HepG2 (cell line): ENCODE data around the gene CGNL1. TPM values are rescaled to one million over a fixed set of nuclear protein-coding genes. Genes with fewer than 3 reads are reported as not detected.

Source experiments
- ARNT ChIP-seq: fragments of 450-650 bp; IDR thresholded peaks from 2 replicates; pipeline ENCODE4 v1.6.1; 2017
- CENPT ChIP-seq: sonication (generic); formaldehyde crosslinking; IDR thresholded peaks from 2 replicates; pipeline ENCODE4 v1.8.0; 2022; ENCODE audit warnings: low read depth, mild to moderate bottlenecking, moderate library complexity, missing genetic modification reagents
- DNMT3B ChIP-seq: conservative IDR thresholded peaks from 2 replicates; pipeline ENCODE4 v1.6.1; 2016; ENCODE audit warnings: missing biosample characterization, control low read depth
- FOXC1 ChIP-seq: sonication (generic); formaldehyde crosslinking; IDR thresholded peaks from 2 replicates; pipeline ENCODE4 v1.8.0; 2022; ENCODE audit warnings: mild to moderate bottlenecking, missing genetic modification reagents, borderline replicate concordance
- FOXM1 ChIP-seq: sonication (generic); formaldehyde crosslinking; IDR thresholded peaks from 2 replicates; pipeline ENCODE4 v1.5.0; 2020; ENCODE audit warnings: missing genetic modification reagents
- HES4 ChIP-seq: sonication (generic); formaldehyde crosslinking; IDR thresholded peaks from 2 replicates; pipeline ENCODE4 v1.9.0; 2021; ENCODE audit warnings: mild to moderate bottlenecking, missing genetic modification reagents, borderline replicate concordance
- HMGXB4 ChIP-seq, 2 experiments: sonication (generic) in 1 of 2; formaldehyde crosslinking in 1 of 2; IDR thresholded peaks; 2 replicates each; pipeline versions ENCODE4 v1.4.0 to v1.6.1; 2018 to 2020; ENCODE audit warnings: missing genetic modification reagents in 2 of 2, borderline replicate concordance in 1 of 2, low read depth in 1 of 2, mild to moderate bottlenecking in 1 of 2, missing biosample characterization in 1 of 2
- ISX ChIP-seq: sonication (generic); formaldehyde crosslinking; conservative IDR thresholded peaks from 2 replicates; pipeline ENCODE4 v1.5.0; 2020; ENCODE audit warnings: missing genetic modification reagents
- PHF21A ChIP-seq: sonication (generic); formaldehyde crosslinking; IDR thresholded peaks from 2 replicates; pipeline ENCODE4 v1.5.0; 2020; ENCODE audit warnings: mild to moderate bottlenecking, missing genetic modification reagents
- SRF ChIP-seq: IDR thresholded peaks from 2 replicates; pipeline ENCODE4 v1.6.1; 2011; ENCODE audit warnings: mild to moderate bottlenecking, low read depth, low read length, moderate library complexity
- U2AF2 ChIP-seq: fragments of 200-400 bp; formaldehyde crosslinking; IDR thresholded peaks from 2 replicates; pipeline ENCODE4 v1.6.1; 2017; ENCODE audit warnings: low read depth, mild to moderate bottlenecking, low read length
- ZKSCAN8 ChIP-seq: IDR thresholded peaks from 2 replicates; pipeline ENCODE4 v1.6.1; 2016; ENCODE audit warnings: borderline replicate concordance, missing genetic modification reagents, missing compliant biosample characterization
- ZNF296 ChIP-seq: sonication (generic); formaldehyde crosslinking; conservative IDR thresholded peaks from 2 replicates; pipeline ENCODE4 v1.5.0; 2020; ENCODE audit warnings: mild to moderate bottlenecking, missing genetic modification reagents
- ZNF354B ChIP-seq: sonication (generic); formaldehyde crosslinking; IDR thresholded peaks from 2 replicates; pipeline ENCODE4 v1.8.0; 2022; ENCODE audit warnings: mild to moderate bottlenecking, missing genetic modification reagents
- ZNF446 ChIP-seq: sonication (generic); formaldehyde crosslinking; IDR thresholded peaks from 2 replicates; pipeline ENCODE4 v1.5.0; 2020; ENCODE audit warnings: mild to moderate bottlenecking, missing genetic modification reagents
- ZNF484 ChIP-seq: sonication (generic); formaldehyde crosslinking; IDR thresholded peaks from 2 replicates; pipeline ENCODE4 v1.5.1; 2020; ENCODE audit warnings: mild to moderate bottlenecking, low read depth, missing genetic modification reagents, borderline replicate concordance
- ZNF574 ChIP-seq: sonication (generic); formaldehyde crosslinking; IDR thresholded peaks from 2 replicates; pipeline ENCODE4 v1.4.0; 2020; ENCODE audit warnings: missing genetic modification reagents
- ZNF83 ChIP-seq: sonication (generic); formaldehyde crosslinking; IDR thresholded peaks from 2 replicates; pipeline ENCODE4 v1.4.0; 2020; ENCODE audit warnings: missing genetic modification reagents, mild to moderate bottlenecking, borderline replicate concordance
- ZSCAN30 ChIP-seq: sonication (generic); formaldehyde crosslinking; IDR thresholded peaks from 2 replicates; pipeline ENCODE4 v1.5.0; 2020; ENCODE audit warnings: mild to moderate bottlenecking, missing genetic modification reagents
- polyA plus RNA-seq, 8 experiments: library from polyadenylated mRNA; depleted of rRNA in 3 of 8; stranded (reverse) in 7 of 8; unstranded in 1 of 8; fragments of >200 nt; fragmentation: Illumina TruSeq in 4 of 8; extraction: Trizol in 4 of 8; gene quantifications; 2 replicates each; pipeline versions ENCODE4 v1.2.1 to v1.2.3, GENCODE V29; 2011 to 2016; ENCODE audit warnings: low read depth in 4 of 8, missing spikeins in 1 of 8, mixed read lengths in 1 of 8; ENCODE audit not compliant: insufficient read depth in 1 of 8
- total RNA-seq, 5 experiments: library from RNA; depleted of rRNA; stranded (reverse); fragments of >200 nt; fragmentation: Illumina TruSeq; extraction: Trizol; gene quantifications; 2 replicates each; pipeline ENCODE4 v1.2.3, GENCODE V29; 2016; ENCODE audit warnings: low read depth in 1 of 5
- TF ChIP-seq, protein P1 (sequence below): sonication (generic); formaldehyde crosslinking; IDR thresholded peaks from 2 replicates; pipeline ENCODE4 v1.5.0; 2020; ENCODE audit warnings: missing genetic modification reagents, mild to moderate bottlenecking, borderline replicate concordance
- TF ChIP-seq, protein P2 (sequence below): IDR thresholded peaks from 2 replicates; pipeline ENCODE4 v1.6.1; 2016

CGNL1 gene
- total and polyA plus RNA-seq, 2 of the 13 experiments (the other 11 are each of a cell fraction or from before 2014, with no cell fraction given) = 5.6 to 15.6 TPM

GRCh38 chr15:57376696-57377477 is 582 bp downstream of the CGNL1 start (continued):
- TF ChIP-seq FOXM1 = no peak
- no peak for TF ChIP-seq ZNF446 (CRISPR knock-in tag)
- TF ChIP-seq CENPT (CRISPR knock-in tag) = no peak
- no peak for TF ChIP-seq ZNF484 (CRISPR knock-in tag)
- no peak for TF ChIP-seq ZKSCAN8
- no peak for TF ChIP-seq ISX (CRISPR knock-in tag)
- TF ChIP-seq U2AF2 = no peak
- no peak for TF ChIP-seq ARNT
- TF ChIP-seq, protein P1, sequence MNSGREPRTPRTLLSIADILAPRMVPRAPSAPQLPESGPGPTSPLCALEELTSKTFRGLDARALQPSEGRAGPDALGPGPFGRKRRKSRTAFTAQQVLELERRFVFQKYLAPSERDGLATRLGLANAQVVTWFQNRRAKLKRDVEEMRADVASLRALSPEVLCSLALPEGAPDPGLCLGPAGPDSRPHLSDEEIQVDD = no peak
- TF ChIP-seq ZSCAN30 (CRISPR knock-in tag) = no peak
- TF ChIP-seq, protein P2, sequence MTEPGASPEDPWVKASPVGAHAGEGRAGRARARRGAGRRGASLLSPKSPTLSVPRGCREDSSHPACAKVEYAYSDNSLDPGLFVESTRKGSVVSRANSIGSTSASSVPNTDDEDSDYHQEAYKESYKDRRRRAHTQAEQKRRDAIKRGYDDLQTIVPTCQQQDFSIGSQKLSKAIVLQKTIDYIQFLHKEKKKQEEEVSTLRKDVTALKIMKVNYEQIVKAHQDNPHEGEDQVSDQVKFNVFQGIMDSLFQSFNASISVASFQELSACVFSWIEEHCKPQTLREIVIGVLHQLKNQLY (CRISPR knock-in tag) = no peak
- peak; percentile 31; the same call in 1 of the 2 replicates for TF ChIP-seq ZNF574 (CRISPR knock-in tag)
- no peak for TF ChIP-seq ZNF83 (CRISPR knock-in tag)
- 0 out of 2 replicates have a peak, but pooled peaks have one; percentile 34 for TF ChIP-seq PHF21A (CRISPR knock-in tag)
- TF ChIP-seq HES4 = no peak
- TF ChIP-seq FOXC1 (CRISPR knock-in tag) = no peak
- no peak for TF ChIP-seq ZNF354B
- no peak for TF ChIP-seq DNMT3B (CRISPR knock-in tag)
- no peak for TF ChIP-seq ZNF296 (CRISPR knock-in tag)
- TF ChIP-seq HMGXB4 (CRISPR knock-in tag; IDR thresholded peaks at IDR 0.05; ENCODE audit: borderline replicate concordance in 1 of 2, low read depth in 1 of 2) = peak in 1 of 2 experiments; percentile 59; a peak in 2 of 4 replicates
- no peak for TF ChIP-seq SRF
